Fibroblast of lung (primary cell): ENCODE results near the gene TIMELESS. TPM values are rescaled to one million over a fixed set of nuclear protein-coding genes. Genes with fewer than 3 reads are reported as not detected.
A peak's percentile ranks its signal among the peaks of the same experiment; 100 is the strongest.

Experiments
- DNase-seq, 2 donors: peaks; one replicate each; pipeline versions ENCODE4 v3.0.0 to v3.0.0-alpha.2; 2010; ENCODE audit warnings: low read depth in 2 of 2
- H2AFZ ChIP-seq: 2 replicates; pipeline ENCODE4 v1.5.1; 2012; ENCODE audit warnings: low read length, control low read depth, inconsistent platforms
- H3K27ac ChIP-seq: 2 replicates; pipeline ENCODE4 v1.5.1; 2011; ENCODE audit warnings: low read length, control low read depth; ENCODE audit not compliant: insufficient read depth
- H3K27me3 ChIP-seq: 2 replicates; pipeline ENCODE4 v1.5.1; 2011; ENCODE audit warnings: mild to moderate bottlenecking, low read length; ENCODE audit not compliant: control insufficient read depth, insufficient read depth
- H3K36me3 ChIP-seq: 2 replicates; pipeline ENCODE4 v1.5.1; 2011; ENCODE audit warnings: low read length; ENCODE audit not compliant: control insufficient read depth, insufficient read depth
- H3K4me1 ChIP-seq: 2 replicates; pipeline ENCODE4 v1.5.1; 2011; ENCODE audit warnings: low read length; ENCODE audit not compliant: control insufficient read depth, insufficient read depth; ENCODE audit errors: extremely low read depth
- H3K4me2 ChIP-seq: 2 replicates; pipeline ENCODE4 v1.5.1; 2011; ENCODE audit warnings: low read length, control low read depth; ENCODE audit not compliant: insufficient read depth; ENCODE audit errors: extremely low read depth
- H3K4me3 ChIP-seq, 4 experiments: fragments of 200-600 bp in 1 of 4; sonication (generic) in 1 of 4; replicated peaks in 1 of 4; 2 replicates each; pipeline ENCODE4 v1.5.1; 2011 to 2016; ENCODE audit warnings: low read length in 4 of 4, low read depth in 3 of 4, mild to moderate bottlenecking in 3 of 4, control low read depth in 2 of 4, inconsistent platforms in 1 of 4, mixed read lengths in 1 of 4; ENCODE audit not compliant: insufficient read depth in 1 of 4; ENCODE audit errors: control extremely low read depth in 1 of 4
- H3K79me2 ChIP-seq: 2 replicates; pipeline ENCODE4 v1.5.1; 2012; ENCODE audit warnings: mild to moderate bottlenecking, low read length, inconsistent platforms; ENCODE audit not compliant: control insufficient read depth, insufficient read depth
- H3K9ac ChIP-seq: 2 replicates; pipeline ENCODE4 v1.5.1; 2011; ENCODE audit warnings: mild to moderate bottlenecking, low read length, control low read depth; ENCODE audit not compliant: insufficient read depth
- H3K9me3 ChIP-seq: 2 replicates; pipeline ENCODE4 v1.5.1; 2012; ENCODE audit warnings: low read depth, low read length; ENCODE audit not compliant: control insufficient read depth, insufficient read depth
- H4K20me1 ChIP-seq: 2 replicates; pipeline ENCODE4 v1.5.1; 2011; ENCODE audit warnings: low read length; ENCODE audit not compliant: control insufficient read depth, insufficient read depth; ENCODE audit errors: extremely low read depth
- EZH2 ChIP-seq: IDR thresholded peaks from 2 replicates; pipeline ENCODE4 v1.5.1; 2012; ENCODE audit warnings: low read length, control low read depth, mild to moderate bottlenecking; ENCODE audit errors: missing control alignments
- polyA plus RNA-seq, 2 donors: library from polyadenylated mRNA; depleted of rRNA in 1 of 2; stranded (reverse) in 1 of 2; unstranded in 1 of 2; fragments of >200 nt; gene quantifications; 2 replicates each; pipeline ENCODE4 v1.2.1, GENCODE V29; 2011 to 2012; ENCODE audit warnings: missing spikeins in 1 of 2
- total RNA-seq: library from RNA; depleted of rRNA; stranded (reverse); fragments of >200 nt; gene quantifications from 2 replicates; pipeline ENCODE4 v1.2.1, GENCODE V29; 2014
- TF ChIP-seq, protein P1 (sequence below), 2 donors: IDR thresholded peaks in 1 of 2; conservative IDR thresholded peaks in 1 of 2; 1 replicate in 1 of 2; 2 replicates in 1 of 2; pipeline ENCODE4 v1.5.1; 2011 to 2012; ENCODE audit warnings: low read length in 2 of 2, control low read depth in 1 of 2, inconsistent platforms in 1 of 2, low read depth in 1 of 2, mild to moderate bottlenecking in 1 of 2

Gene TIMELESS
- total and polyA plus RNA-seq, 2 donors (not counting 1 experiment from before 2014, with no cell fraction given) = 1.2 to 5.9 TPM

GRCh38 chr12:56487448-56488040 is 38.3 kb upstream of the TIMELESS start:
- Histone ChIP-seq H3K27ac (no peak overlapping the region), H3K79me2 (no peaks in the 10 kb centered on the region), H4K20me1 (no peaks in the 10 kb centered on the region), H2AFZ (peak overlapping the region; percentile 53), H3K27me3 (peaks cover 41% of the 10 kb centered on the region), H3K36me3 (no peaks in the 10 kb centered on the region), H3K4me3 (peak overlapping the region; percentile 30 to 56 (median 41)), H3K4me1 (peaks cover 4% of the 10 kb centered on the region), H3K4me2 (peak overlapping the region; percentile 82), H3K9me3 (no peaks in the 10 kb centered on the region), H3K9ac (no peak overlapping the region)
- TF ChIP-seq EZH2 = peak; percentile 74
- TF ChIP-seq, protein P1, sequence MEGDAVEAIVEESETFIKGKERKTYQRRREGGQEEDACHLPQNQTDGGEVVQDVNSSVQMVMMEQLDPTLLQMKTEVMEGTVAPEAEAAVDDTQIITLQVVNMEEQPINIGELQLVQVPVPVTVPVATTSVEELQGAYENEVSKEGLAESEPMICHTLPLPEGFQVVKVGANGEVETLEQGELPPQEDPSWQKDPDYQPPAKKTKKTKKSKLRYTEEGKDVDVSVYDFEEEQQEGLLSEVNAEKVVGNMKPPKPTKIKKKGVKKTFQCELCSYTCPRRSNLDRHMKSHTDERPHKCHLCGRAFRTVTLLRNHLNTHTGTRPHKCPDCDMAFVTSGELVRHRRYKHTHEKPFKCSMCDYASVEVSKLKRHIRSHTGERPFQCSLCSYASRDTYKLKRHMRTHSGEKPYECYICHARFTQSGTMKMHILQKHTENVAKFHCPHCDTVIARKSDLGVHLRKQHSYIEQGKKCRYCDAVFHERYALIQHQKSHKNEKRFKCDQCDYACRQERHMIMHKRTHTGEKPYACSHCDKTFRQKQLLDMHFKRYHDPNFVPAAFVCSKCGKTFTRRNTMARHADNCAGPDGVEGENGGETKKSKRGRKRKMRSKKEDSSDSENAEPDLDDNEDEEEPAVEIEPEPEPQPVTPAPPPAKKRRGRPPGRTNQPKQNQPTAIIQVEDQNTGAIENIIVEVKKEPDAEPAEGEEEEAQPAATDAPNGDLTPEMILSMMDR (conservative IDR thresholded peaks at IDR 0.05 in 1 of 2, IDR thresholded peaks at IDR 0.05 in 1 of 2; ENCODE audit: low read depth in 1 of 2, low read length in 2 of 2) = no peak
- peak in 1 of 2 donors; percentile 6 for DNase-seq

GRCh38 chr12:56486694-56487093 is 37.5 kb upstream of the TIMELESS start:
- Histone ChIP-seq H3K36me3 (no peaks in the 10 kb centered on the region), H3K4me2 (no peak overlapping the region), H3K4me1 (peaks cover 4% of the 10 kb centered on the region), H3K27ac (no peak overlapping the region), H3K9ac (no peak overlapping the region), H4K20me1 (no peaks in the 10 kb centered on the region), H3K79me2 (no peaks in the 10 kb centered on the region), H3K27me3 (peaks cover 41% of the 10 kb centered on the region), H3K4me3 (no peak overlapping the region), H2AFZ (no peak overlapping the region), H3K9me3 (no peaks in the 10 kb centered on the region)
- TF ChIP-seq, protein P1 (conservative IDR thresholded peaks at IDR 0.05 in 1 of 2, IDR thresholded peaks at IDR 0.05 in 1 of 2; ENCODE audit: low read depth in 1 of 2, low read length in 2 of 2) = no peak
- TF ChIP-seq EZH2 = no peak
- no peak for DNase-seq

- no peak overlapping the region for H3K9ac ChIP-seq
- no peaks in the 10 kb centered on the region for H4K20me1 ChIP-seq
- no peaks in the 10 kb centered on the region for H3K9me3 ChIP-seq
- H2AFZ ChIP-seq = no peak overlapping the region
- H3K79me2 ChIP-seq = no peaks in the 10 kb centered on the region
- TF ChIP-seq, protein P1 (conservative IDR thresholded peaks at IDR 0.05 in 1 of 2, IDR thresholded peaks at IDR 0.05 in 1 of 2; ENCODE audit: low read depth in 1 of 2, low read length in 2 of 2) = no peak
- H3K4me3 ChIP-seq = no peak overlapping the region
- H3K27ac ChIP-seq = no peak overlapping the region
- H3K27me3 ChIP-seq = peaks cover 26% of the 10 kb centered on the region
- DNase-seq = no peak
- peaks cover 4% of the 10 kb centered on the region for H3K4me1 ChIP-seq
- H3K36me3 ChIP-seq = no peaks in the 10 kb centered on the region
- no peak overlapping the region for H3K4me2 ChIP-seq
Measured at GRCh38 chr12:56484566-56484965, 35.3 kb upstream of the TIMELESS start.
